Prostate gland (tissue), 2 donors: Measurements from ENCODE around the gene NSD1. TPM values are rescaled to one million over a fixed set of nuclear protein-coding genes. Genes with fewer than 3 reads are reported as not detected.

ENCODE experiments used
- DNase-seq: peaks from one replicate; pipeline ENCODE4 v3.0.0-alpha.2; 2019; ENCODE audit warnings: low spot score
- H3K27ac ChIP-seq, 2 donors: fragments of 200-600 bp; sonication (generic); 2 replicates each; pipeline ENCODE4 v1.5.1; 2017 to 2019
- H3K27me3 ChIP-seq: fragments of 200-600 bp; sonication (generic); replicated peaks from 2 replicates; pipeline ENCODE4 v1.5.1; 2019; ENCODE audit not compliant: insufficient read depth
- H3K36me3 ChIP-seq, 2 donors: fragments of 200-600 bp; sonication (generic); 1 replicate in 1 of 2; 2 replicates in 1 of 2; pipeline versions ENCODE4 v1.5.1 to v1.8.1; 2017 to 2019
- H3K4me1 ChIP-seq: fragments of 200-600 bp; sonication (generic); replicated peaks from 2 replicates; pipeline ENCODE4 v1.5.1; 2019
- H3K4me3 ChIP-seq, 2 donors: fragments of 200-600 bp; sonication (generic); 2 replicates each; pipeline ENCODE4 v1.5.1; 2017 to 2019
- H3K9me3 ChIP-seq: fragments of 200-600 bp; sonication (generic); 2 replicates; pipeline ENCODE4 v1.5.1; 2017
- CTCF ChIP-seq, 4 experiments: fragments of 200-600 bp in 2 of 4; fragments of 450-650 bp in 2 of 4; sonication (generic) in 2 of 4; IDR thresholded peaks; 1 replicate in 3 of 4; 2 replicates in 1 of 4; pipeline ENCODE4 v1.5.1; 2016 to 2019; ENCODE audit warnings: antibody characterized with exemption in 4 of 4, mild to moderate bottlenecking in 2 of 4, moderate library complexity in 2 of 4
- POLR2A ChIP-seq: fragments of 450-650 bp; IDR thresholded peaks from one replicate; pipeline ENCODE4 v1.6.1; 2016; ENCODE audit warnings: antibody characterized with exemption, mild to moderate bottlenecking
- POLR2AphosphoS5 ChIP-seq: sonication (generic); formaldehyde crosslinking; IDR thresholded peaks from one replicate; pipeline ENCODE4 v1.6.1; 2017; ENCODE audit warnings: antibody characterized with exemption
- WGBS: methylation state at CpG from one replicate; pipeline ENCODE4 v1.1.5; 2018; 5-methylcytosine and 5-hydroxymethylcytosine counted together
- intact Hi-C: fragments of 100-400 bp; cut with DNase I; formaldehyde crosslinking; loops from one replicate; pipeline ENCODE4 v1.14.2; 2022
- total RNA-seq, 2 donors: library from RNA; depleted of rRNA; stranded (reverse); fragments of >200 nt; gene quantifications; one replicate each; pipeline ENCODE4 v1.1.0, GENCODE V29; 2016

Gene NSD1
- total RNA-seq, 2 donors from 2014 or later: 37.2 to 53.9 TPM

GRCh38 chr5:177269976-177270375, 136.4 kb downstream of the NSD1 start:
- Histone ChIP-seq H3K27me3 (no peaks in the 10 kb centered on the region), H3K4me1 (no peaks in the 10 kb centered on the region), H3K4me3 (no peak overlapping the region), H3K9me3 (no peaks in the 10 kb centered on the region), H3K27ac (no peak overlapping the region), H3K36me3 (peaks cover 0 to 5% of the 10 kb centered on the region in 2 donors)
- 47% methylated on average over 3 of the region's 3 CpGs for WGBS
- TF ChIP-seq POLR2A (no peak), POLR2AphosphoS5 (no peak), CTCF (IDR thresholded peaks at IDR 0.05) (no peak)
- intact Hi-C loops: no loop called here
- DNase-seq: no peak

DNA sequence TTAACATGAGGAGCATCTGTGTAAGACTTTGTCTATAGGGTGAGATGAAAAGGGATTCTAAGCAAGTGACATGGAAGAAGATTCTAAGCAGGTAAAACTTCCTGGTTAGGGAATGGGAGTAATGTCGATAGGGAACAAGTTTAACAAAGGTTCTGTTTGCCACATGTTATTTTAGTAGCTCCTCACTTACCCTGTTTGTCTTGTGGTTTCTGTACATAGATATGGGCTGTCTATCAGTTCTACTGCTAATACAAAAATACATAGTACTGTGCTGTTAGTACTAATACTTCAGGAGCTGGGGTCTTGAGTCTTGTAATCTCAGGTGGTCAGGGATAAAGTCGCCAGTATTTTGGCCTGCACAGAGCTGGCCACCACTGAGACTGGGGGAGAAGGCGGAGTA, 137.1 kb downstream of the NSD1 start:
- no peak overlapping the region for H3K4me3 ChIP-seq
- H3K9me3 ChIP-seq: no peaks in the 10 kb centered on the region
- 77% methylated on average over 3 of the region's 3 CpGs for WGBS
- no peak overlapping the region for H3K27ac ChIP-seq
- no peak for TF ChIP-seq POLR2A
- TF ChIP-seq POLR2AphosphoS5: no peak
- TF ChIP-seq CTCF (IDR thresholded peaks at IDR 0.05): no peak
- DNase-seq: no peak
- no peaks in the 10 kb centered on the region for H3K27me3 ChIP-seq
- peaks cover 0 to 2% of the 10 kb centered on the region in 2 donors for H3K36me3 ChIP-seq
- H3K4me1 ChIP-seq: no peaks in the 10 kb centered on the region
- intact Hi-C loops: no loop called here

GRCh38 chr5:177271113-177271512, 137.5 kb downstream of the NSD1 start:
- Histone ChIP-seq H3K27me3 (no peaks in the 10 kb centered on the region), H3K4me1 (no peaks in the 10 kb centered on the region), H3K4me3 (no peak overlapping the region), H3K9me3 (no peaks in the 10 kb centered on the region), H3K27ac (no peak overlapping the region), H3K36me3 (no peaks in the 10 kb centered on the region)
- TF ChIP-seq CTCF (IDR thresholded peaks at IDR 0.05): no peak
- intact Hi-C loops: no loop called here
- 86% methylated on average over 4 of the region's 4 CpGs for WGBS
- DNase-seq: no peak

- Histone ChIP-seq H3K4me1 (no peaks in the 10 kb centered on the region), H3K4me3 (no peak overlapping the region), H3K9me3 (no peaks in the 10 kb centered on the region), H3K27me3 (no peaks in the 10 kb centered on the region), H3K36me3 (no peaks in the 10 kb centered on the region), H3K27ac (no peak overlapping the region)
- intact Hi-C loops: no loop called here
- no peak for DNase-seq
- TF ChIP-seq POLR2AphosphoS5: no peak
- TF ChIP-seq CTCF (IDR thresholded peaks at IDR 0.05): no peak
- no peak for TF ChIP-seq POLR2A
- WGBS: 87% methylated on average over 6 of the region's 6 CpGs
These were observed 142.3 kb downstream of the NSD1 start for GRCh38 chr5:177275883-177276282.

- intact Hi-C loops: no loop called here
- Histone ChIP-seq H3K4me3 (no peak overlapping the region), H3K4me1 (no peaks in the 10 kb centered on the region), H3K36me3 (peaks cover 0 to 2% of the 10 kb centered on the region in 2 donors), H3K9me3 (no peaks in the 10 kb centered on the region), H3K27me3 (no peaks in the 10 kb centered on the region), H3K27ac (no peak overlapping the region)
- whole genome bisulfite sequencing: 64% methylated on average over 1 of the region's 1 CpG
- DNase-seq: no peak
- TF ChIP-seq POLR2AphosphoS5: no peak
- TF ChIP-seq CTCF (IDR thresholded peaks at IDR 0.05): no peak
- TF ChIP-seq POLR2A: no peak
These were observed 143.3 kb downstream of the NSD1 start for GRCh38 chr5:177276886-177277285.
